HL-60 (cell line): ENCODE data around the gene MYO16.

Experiments
- CTCF ChIP-seq: IDR thresholded peaks from one replicate; pipeline ENCODE4 v1.5.1; 2011; ENCODE audit warnings: low read length, control low read depth, inconsistent platforms; ENCODE audit not compliant: insufficient read depth
- POLR2AphosphoS5 ChIP-seq: IDR thresholded peaks from 2 replicates; pipeline ENCODE4 v1.6.1; 2012; ENCODE audit warnings: low read depth
- REST ChIP-seq: IDR thresholded peaks from 2 replicates; pipeline ENCODE4 v1.6.1; 2012; ENCODE audit warnings: low read depth; ENCODE audit not compliant: insufficient replicate concordance
- SPI1 ChIP-seq: IDR thresholded peaks from 2 replicates; pipeline ENCODE4 v1.6.1; 2012; ENCODE audit warnings: low read depth, mild to moderate bottlenecking, borderline replicate concordance

DNA sequence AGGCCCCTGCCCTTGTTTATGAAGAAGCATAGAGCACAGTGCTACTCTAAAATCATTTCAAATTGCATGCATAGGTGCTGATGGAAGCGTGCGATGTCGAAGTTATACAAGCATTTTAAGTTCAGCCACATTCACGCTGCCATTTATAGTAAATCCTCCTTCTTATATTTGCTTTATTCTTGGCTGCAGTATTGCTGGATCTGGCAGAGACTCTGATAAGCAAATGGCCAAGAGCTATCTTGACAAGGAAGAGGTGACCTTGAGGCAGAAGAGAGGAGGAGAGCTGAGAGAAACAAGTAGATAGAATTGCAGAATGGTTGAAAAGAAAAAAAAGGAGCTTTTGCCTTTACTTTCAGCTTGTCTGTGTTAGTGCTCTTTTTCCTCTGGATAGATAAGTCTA, 18.9 kb upstream of the MYO16 start:
- no peak for TF ChIP-seq CTCF
- no peak for TF ChIP-seq REST
- TF ChIP-seq SPI1 = no peak
- TF ChIP-seq POLR2AphosphoS5 = no peak
